ENCODE measurements around the gene BCAP29.

The BCAP29 gene

DNA sequence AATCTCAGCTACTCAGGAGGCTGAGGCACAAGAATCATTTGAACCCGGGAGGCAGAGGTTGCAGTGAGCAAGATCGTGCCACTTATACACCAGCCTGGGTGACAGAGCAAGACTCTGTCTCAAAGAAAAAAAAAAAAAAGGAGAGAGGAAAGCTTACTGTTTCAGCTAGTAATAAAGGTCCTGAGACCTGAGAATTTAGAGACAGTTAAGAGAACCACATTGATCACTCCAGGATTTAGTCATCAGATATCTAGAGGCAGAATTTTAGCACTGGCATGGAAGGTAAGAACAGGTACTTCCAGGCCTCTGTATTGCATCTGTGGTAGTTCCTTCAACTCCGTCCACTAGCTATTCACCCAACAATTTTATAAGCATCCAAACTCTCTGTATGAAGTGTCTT lies 24.2 kb upstream of the BCAP29 start:
- DNase-seq, result no peak
- WGBS (ENCODE audit: extremely low coverage, insufficient coverage, insufficient read length), result no CpG with 5 or more reads among the region's 3 CpGs
- H3K14ac ChIP-seq (ENCODE audit: low read length), result no peak overlapping the region
- H3K79me1 ChIP-seq (ENCODE audit: low read length), result no peaks in the 10 kb centered on the region
- H4K8ac ChIP-seq (ENCODE audit: low read depth, low read length), result no peak overlapping the region
- no peak overlapping the region for H2AFZ ChIP-seq (ENCODE audit: insufficient read depth, low read length, poor library complexity)
- no peak overlapping the region for H2AK5ac ChIP-seq (ENCODE audit: low read length)
- no peak overlapping the region for H4K91ac ChIP-seq (ENCODE audit: low read depth, low read length)
- H3K36me3 ChIP-seq (ENCODE audit: control insufficient read depth in 1 of 2, insufficient read depth in 2 of 2, low read length in 2 of 2), result peaks cover 0 to 6% of the 10 kb centered on the region in 2 experiments
- H3K4ac ChIP-seq (ENCODE audit: low read depth, low read length), result no peak overlapping the region
- H3K4me3 ChIP-seq (ENCODE audit: low read depth, low read length), result no peak overlapping the region
- H3K9me3 ChIP-seq (ENCODE audit: insufficient read depth, low read depth, low read length), result no peaks in the 10 kb centered on the region
- H3K4me2 ChIP-seq (ENCODE audit: low read length), result no peak overlapping the region
- H3K27ac ChIP-seq (ENCODE audit: low read depth, low read length), result no peak overlapping the region
- no peak overlapping the region for H2BK120ac ChIP-seq (ENCODE audit: insufficient read depth, low read length, poor library complexity)
- H3K27me3 ChIP-seq (ENCODE audit: insufficient read depth, low read length), result no peaks in the 10 kb centered on the region
- no peak overlapping the region for H4K12ac ChIP-seq (ENCODE audit: low read depth, low read length)
- H2BK5ac ChIP-seq (ENCODE audit: low read depth, low read length, poor library complexity), result no peak overlapping the region
- H3K23ac ChIP-seq (ENCODE audit: low read length), result no peak overlapping the region
- no peaks in the 10 kb centered on the region for H3K4me1 ChIP-seq (ENCODE audit: control insufficient read depth in 1 of 2, insufficient read depth in 2 of 2, low read length in 2 of 2)
- no peak overlapping the region for H3K18ac ChIP-seq (ENCODE audit: low read length)
- no peak overlapping the region for H2BK12ac ChIP-seq (ENCODE audit: low read length)
- H3K9ac ChIP-seq (ENCODE audit: low read length), result no peak overlapping the region
- H3K79me2 ChIP-seq (ENCODE audit: control insufficient read depth, insufficient read depth, low read length, poor library complexity), result no peaks in the 10 kb centered on the region

DNA sequence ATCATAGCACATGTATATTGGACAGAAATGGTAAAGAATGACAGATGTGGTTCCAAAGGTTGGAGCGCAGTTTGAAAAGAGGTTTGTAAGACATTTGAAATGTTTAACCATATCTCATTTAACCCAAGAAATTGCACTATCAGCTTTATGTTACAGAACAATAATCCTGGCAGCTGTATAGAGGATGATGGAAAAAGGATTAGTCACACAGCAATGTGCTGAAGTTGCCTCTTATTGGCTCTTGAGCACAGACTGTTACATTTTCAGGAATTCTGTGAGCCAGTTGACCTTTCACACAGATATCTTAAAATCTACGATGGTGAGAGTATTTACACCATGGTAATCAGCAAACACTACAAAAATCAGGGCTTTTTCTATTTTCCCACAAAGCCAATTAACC lies 20.2 kb upstream of the BCAP29 start:
- no CpG with 5 or more reads among the region's 2 CpGs for whole genome bisulfite sequencing (ENCODE audit: extremely low coverage, insufficient coverage, insufficient read length)
- Histone ChIP-seq H2BK12ac (ENCODE audit: low read length) (no peak overlapping the region), H3K14ac (ENCODE audit: low read length) (no peak overlapping the region), H2AK5ac (ENCODE audit: low read length) (no peak overlapping the region), H3K18ac (ENCODE audit: low read length) (no peak overlapping the region), H4K91ac (ENCODE audit: low read depth, low read length) (no peak overlapping the region), H3K79me1 (ENCODE audit: low read length) (peaks cover 6% of the 10 kb centered on the region), H3K4ac (ENCODE audit: low read depth, low read length) (no peak overlapping the region), H3K27me3 (ENCODE audit: insufficient read depth, low read length) (no peaks in the 10 kb centered on the region), H3K27ac (ENCODE audit: low read depth, low read length) (no peak overlapping the region), H3K36me3 (ENCODE audit: control insufficient read depth in 1 of 2, insufficient read depth in 2 of 2, low read length in 2 of 2) (peaks cover 0 to 6% of the 10 kb centered on the region in 2 experiments), H4K12ac (ENCODE audit: low read depth, low read length) (no peak overlapping the region), H2BK5ac (ENCODE audit: low read depth, low read length, poor library complexity) (no peak overlapping the region), H2BK120ac (ENCODE audit: insufficient read depth, low read length, poor library complexity) (no peak overlapping the region), H4K8ac (ENCODE audit: low read depth, low read length) (no peak overlapping the region), H3K79me2 (ENCODE audit: control insufficient read depth, insufficient read depth, low read length, poor library complexity) (peaks cover 5% of the 10 kb centered on the region), H3K9ac (ENCODE audit: low read length) (no peak overlapping the region), H3K4me3 (ENCODE audit: low read depth, low read length) (no peak overlapping the region), H3K4me2 (ENCODE audit: low read length) (no peak overlapping the region), H3K9me3 (ENCODE audit: insufficient read depth, low read depth, low read length) (no peaks in the 10 kb centered on the region), H3K23ac (ENCODE audit: low read length) (no peak overlapping the region), H2AFZ (ENCODE audit: insufficient read depth, low read length, poor library complexity) (no peak overlapping the region), H3K4me1 (ENCODE audit: control insufficient read depth in 1 of 2, insufficient read depth in 2 of 2, low read length in 2 of 2) (no peaks in the 10 kb centered on the region)
- DNase-seq, result peak in 1 of 2 donors; percentile 24

DNA sequence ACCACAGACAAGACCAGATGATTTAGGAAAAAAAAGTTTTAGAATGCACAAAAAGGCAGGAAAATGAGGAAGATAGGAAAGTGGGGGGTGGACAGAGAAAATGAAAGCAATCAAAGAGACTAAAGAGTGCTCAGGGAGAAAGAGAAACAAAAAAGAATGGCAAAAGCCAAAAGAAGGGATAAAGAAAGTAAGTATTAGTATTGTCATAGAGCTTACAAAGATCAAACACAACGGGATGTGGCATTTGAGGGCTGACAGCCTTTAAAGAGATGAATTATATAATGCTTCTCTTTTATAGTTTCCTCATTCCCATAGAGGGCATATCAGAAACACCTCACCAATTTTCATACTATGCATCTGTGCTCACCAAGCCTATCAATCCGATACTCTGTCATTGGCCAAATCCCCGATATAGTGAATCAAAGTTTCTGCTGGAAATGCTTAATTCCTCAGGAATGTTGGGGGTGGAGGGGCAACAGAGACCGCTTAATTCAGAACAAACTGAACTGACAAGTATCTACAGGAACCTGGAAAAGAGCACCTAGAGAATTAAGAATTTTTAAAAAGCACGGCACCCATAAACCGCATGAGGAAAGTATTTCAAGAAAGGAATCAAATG lies 19.0 kb upstream of the BCAP29 start:
- no peak overlapping the region for H2BK5ac ChIP-seq (ENCODE audit: low read depth, low read length, poor library complexity)
- no peak overlapping the region for H3K4me3 ChIP-seq (ENCODE audit: low read depth, low read length)
- no peak overlapping the region for H2BK12ac ChIP-seq (ENCODE audit: low read length)
- no peak overlapping the region for H3K27ac ChIP-seq (ENCODE audit: low read depth, low read length)
- H3K4me1 ChIP-seq (ENCODE audit: control insufficient read depth in 1 of 2, insufficient read depth in 2 of 2, low read length in 2 of 2), result no peaks in the 10 kb centered on the region
- peaks cover 0 to 6% of the 10 kb centered on the region in 2 experiments for H3K36me3 ChIP-seq (ENCODE audit: control insufficient read depth in 1 of 2, insufficient read depth in 2 of 2, low read length in 2 of 2)
- H3K4ac ChIP-seq (ENCODE audit: low read depth, low read length), result no peak overlapping the region
- no peak overlapping the region for H2AFZ ChIP-seq (ENCODE audit: insufficient read depth, low read length, poor library complexity)
- no peak overlapping the region for H4K12ac ChIP-seq (ENCODE audit: low read depth, low read length)
- no peak overlapping the region for H4K91ac ChIP-seq (ENCODE audit: low read depth, low read length)
- peaks cover 5% of the 10 kb centered on the region for H3K79me2 ChIP-seq (ENCODE audit: control insufficient read depth, insufficient read depth, low read length, poor library complexity)
- H3K23ac ChIP-seq (ENCODE audit: low read length), result no peak overlapping the region
- H3K9ac ChIP-seq (ENCODE audit: low read length), result no peak overlapping the region
- peaks cover 6% of the 10 kb centered on the region for H3K79me1 ChIP-seq (ENCODE audit: low read length)
- WGBS (ENCODE audit: extremely low coverage, insufficient coverage, insufficient read length), result no CpG with 5 or more reads among the region's 6 CpGs
- no peak overlapping the region for H4K8ac ChIP-seq (ENCODE audit: low read depth, low read length)
- H3K18ac ChIP-seq (ENCODE audit: low read length), result no peak overlapping the region
- no peaks in the 10 kb centered on the region for H3K9me3 ChIP-seq (ENCODE audit: insufficient read depth, low read depth, low read length)
- no peak overlapping the region for H3K14ac ChIP-seq (ENCODE audit: low read length)
- H2AK5ac ChIP-seq (ENCODE audit: low read length), result no peak overlapping the region
- no peak for DNase-seq
- H3K4me2 ChIP-seq (ENCODE audit: low read length), result no peak overlapping the region
- H2BK120ac ChIP-seq (ENCODE audit: insufficient read depth, low read length, poor library complexity), result no peak overlapping the region
- no peaks in the 10 kb centered on the region for H3K27me3 ChIP-seq (ENCODE audit: insufficient read depth, low read length)

DNA sequence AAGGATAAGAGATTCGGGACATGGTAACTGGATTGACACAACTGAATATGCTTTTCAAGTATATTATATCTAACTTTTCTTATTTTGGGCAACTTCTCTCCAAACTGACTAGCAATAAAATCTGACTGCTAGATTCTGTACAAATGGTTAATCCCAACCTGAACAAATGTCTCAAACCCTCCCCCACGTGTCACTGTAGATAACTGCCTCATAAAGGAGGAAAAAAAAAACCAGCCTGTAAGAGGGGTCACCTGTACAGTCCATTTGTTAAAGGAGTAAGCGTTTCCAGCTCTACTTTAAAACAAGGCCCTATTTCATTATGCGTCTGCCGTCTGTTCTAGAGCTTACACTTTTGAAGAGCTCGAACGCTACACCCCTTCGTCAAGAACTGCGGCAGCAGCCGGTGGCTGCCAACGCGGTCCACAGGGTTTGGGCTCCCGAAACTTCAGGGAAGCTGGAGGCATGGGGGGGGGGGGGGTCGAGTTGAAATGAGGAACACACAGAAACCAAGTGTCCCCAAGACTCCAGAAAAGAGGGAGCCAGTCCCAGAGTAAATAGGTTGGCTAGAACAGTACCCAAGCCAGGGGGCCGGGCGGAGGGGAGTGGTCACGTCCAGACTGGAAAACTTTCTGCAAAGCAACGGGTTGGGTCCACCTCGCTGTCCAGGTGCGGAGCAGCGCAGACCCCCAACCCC lies 16.8 kb upstream of the BCAP29 start:
- Histone ChIP-seq H3K4me2 (ENCODE audit: low read length) (peak overlapping the region; percentile 91), H3K9me3 (ENCODE audit: insufficient read depth, low read depth, low read length) (no peaks in the 10 kb centered on the region), H2BK120ac (ENCODE audit: insufficient read depth, low read length, poor library complexity) (peak overlapping the region; percentile 28), H3K79me1 (ENCODE audit: low read length) (peaks cover 6% of the 10 kb centered on the region), H3K4me1 (ENCODE audit: control insufficient read depth in 1 of 2, insufficient read depth in 2 of 2, low read length in 2 of 2) (no peaks in the 10 kb centered on the region), H3K4me3 (ENCODE audit: low read depth, low read length) (peak overlapping the region; percentile 97), H4K12ac (ENCODE audit: low read depth, low read length) (peak overlapping the region; percentile 71), H3K14ac (ENCODE audit: low read length) (peak overlapping the region; percentile 73), H3K27me3 (ENCODE audit: insufficient read depth, low read length) (no peaks in the 10 kb centered on the region), H3K18ac (ENCODE audit: low read length) (peak overlapping the region; percentile 80), H4K91ac (ENCODE audit: low read depth, low read length) (peak overlapping the region; percentile 73), H3K36me3 (ENCODE audit: control insufficient read depth in 1 of 2, insufficient read depth in 2 of 2, low read length in 2 of 2) (peaks cover 0 to 2% of the 10 kb centered on the region in 2 experiments), H2AFZ (ENCODE audit: insufficient read depth, low read length, poor library complexity) (peak overlapping the region; percentile 76), H3K4ac (ENCODE audit: low read depth, low read length) (peak overlapping the region; percentile 59), H2BK5ac (ENCODE audit: low read depth, low read length, poor library complexity) (no peak overlapping the region), H3K27ac (ENCODE audit: low read depth, low read length) (no peak overlapping the region), H2BK12ac (ENCODE audit: low read length) (no peak overlapping the region), H3K23ac (ENCODE audit: low read length) (no peak overlapping the region), H4K8ac (ENCODE audit: low read depth, low read length) (peak overlapping the region; percentile 96), H2AK5ac (ENCODE audit: low read length) (no peak overlapping the region), H3K79me2 (ENCODE audit: control insufficient read depth, insufficient read depth, low read length, poor library complexity) (peaks cover 5% of the 10 kb centered on the region), H3K9ac (ENCODE audit: low read length) (peak overlapping the region; percentile 85)
- peak in 1 of 2 donors; percentile 20 for DNase-seq
- WGBS (ENCODE audit: extremely low coverage, insufficient coverage, insufficient read length), result no CpG with 5 or more reads among the region's 21 CpGs

Data from trophoblast cell (in vitro differentiated cells and primary cell).